Measurements from ENCODE around the gene RPS5. TPM values are rescaled to one million over a fixed set of nuclear protein-coding genes. Genes with fewer than 3 reads are reported as not detected.

RPS5 gene
- total RNA-seq, 1 experiment from 2014 or later: 1,400 TPM

- Histone ChIP-seq H2BK5ac (ENCODE audit: insufficient read length, low read length) (no peak overlapping the region), H3K4me2 (ENCODE audit: insufficient read depth, insufficient read length, low read length) (no peak overlapping the region), H4K5ac (ENCODE audit: insufficient read length, low read depth, low read length) (no peak overlapping the region), H3T11ph (ENCODE audit: low read length) (no peak overlapping the region), H3K23me2 (ENCODE audit: insufficient read length, low read depth, low read length, poor library complexity, severe bottlenecking) (peaks cover 6% of the 10 kb centered on the region), H4K8ac (replicated peaks; ENCODE audit: insufficient read length, low read depth, low read length) (no peak overlapping the region), H2AK5ac (ENCODE audit: insufficient read length, low read length) (no peak overlapping the region), H3K27me3 (ENCODE audit: insufficient read depth, low read length) (no peaks in the 10 kb centered on the region), H2BK20ac (ENCODE audit: low read depth, low read length, poor library complexity, severe bottlenecking) (no peak overlapping the region), H2BK120ac (ENCODE audit: low read depth, low read length, poor library complexity, severe bottlenecking) (no peak overlapping the region), H3K14ac (ENCODE audit: insufficient read depth, low read length) (no peak overlapping the region), H3K18ac (ENCODE audit: insufficient read length, low read depth, low read length) (no peak overlapping the region), H4K20me1 (ENCODE audit: control insufficient read depth, insufficient read depth, insufficient read length) (no peaks in the 10 kb centered on the region), H3K27ac (ENCODE audit: insufficient read length, low read depth, low read length) (no peak overlapping the region), H3K9ac (ENCODE audit: extremely low read depth, insufficient read length, low read length) (no peak overlapping the region), H4K91ac (ENCODE audit: insufficient read length, low read depth, low read length) (no peak overlapping the region), H3K56ac (ENCODE audit: insufficient read length, low read depth, low read length) (no peak overlapping the region), H3K79me1 (ENCODE audit: insufficient read depth, low read depth, low read length, poor library complexity, severe bottlenecking) (no peaks in the 10 kb centered on the region), H3K4ac (ENCODE audit: low read depth, low read length) (no peak overlapping the region), H2AFZ (ENCODE audit: low read length) (no peak overlapping the region), H2BK12ac (ENCODE audit: insufficient read length, low read depth, low read length) (no peak overlapping the region), H3K79me2 (ENCODE audit: insufficient read depth, low read length) (no peaks in the 10 kb centered on the region), H3K9me3 (ENCODE audit: control insufficient read depth, low read depth, low read length) (no peaks in the 10 kb centered on the region), H3K23ac (ENCODE audit: insufficient read length, low read depth, low read length) (no peak overlapping the region), H3K4me1 (ENCODE audit: insufficient read depth, low read length) (no peaks in the 10 kb centered on the region), H2BK15ac (ENCODE audit: low read depth, low read length) (no peak overlapping the region)
- no peak overlapping the region for H3K27ac Mint-ChIP-seq
- no peak for DNase-seq
- no peak for TF ChIP-seq CTCF (conservative IDR thresholded peaks at IDR 0.05)
- no peak overlapping the region for H3K4me3 Mint-ChIP-seq
- peaks cover 0 to 6% of the 10 kb centered on the region in 2 experiments; a peak in 2 of 4 replicates for H3K4me1 Mint-ChIP-seq
- H3K27me3 Mint-ChIP-seq (ENCODE audit: low read depth): peaks cover 6% of the 10 kb centered on the region
- WGBS (ENCODE audit: extremely low coverage, insufficient read length, low lambda C conversion rate): no CpG with 5 or more reads among the region's 34 CpGs
- H3K9me3 Mint-ChIP-seq: no peaks in the 10 kb centered on the region
- peaks cover 0 to 4% (median 2%) of the 10 kb centered on the region in 3 experiments; a peak in 4 of 7 replicates for H3K36me3 Mint-ChIP-seq (ENCODE audit: insufficient read depth in 1 of 3, low read depth in 3 of 3)
Measured at GRCh38 chr19:58350871-58351557, 36.1 kb upstream of the RPS5 start.

All from H9 (cell line).